Left colon (tissue), 2 donors: Measurements from ENCODE around the gene GABPB1. TPM values are rescaled to one million over a fixed set of nuclear protein-coding genes. Genes with fewer than 3 reads are reported as not detected.

Source experiments
- ATAC-seq: fragments of 200-7000 bp; cut with Tn5 transposase; one replicate; pipeline ENCODE4 v1.9.1; 2020; ENCODE audit warnings: mild to moderate bottlenecking, moderate library complexity
- DNase-seq, 2 donors: peaks; one replicate each; pipeline ENCODE4 v3.0.0-alpha.2; 2020
- intact Hi-C, 2 donors: fragments of 100-400 bp; cut with DNase I in 1 of 2; cut with micrococcal nuclease in 1 of 2; formaldehyde crosslinking; loops; one replicate each; pipeline versions ENCODE4 v1.11.2 to v1.14.0; 2022; cut with DNase I, micrococcal nuclease
- total RNA-seq, 2 donors: library from RNA; stranded (reverse); fragmentation: NEBNext Ultra II Directional; extraction: Animal tissue kit (Norgen Biotek cat#: 25700); gene quantifications; one replicate each; pipeline ENCODE4 v1.2.1, GENCODE V29; 2021
- donor health status: DM: no; HTN: no; CAD: no.
- donor health status: DM: yes; HTN: yes; CAD: no.

Gene GABPB1
- total RNA-seq, 2 donors from 2014 or later = 11.0 to 11.9 TPM

DNA sequence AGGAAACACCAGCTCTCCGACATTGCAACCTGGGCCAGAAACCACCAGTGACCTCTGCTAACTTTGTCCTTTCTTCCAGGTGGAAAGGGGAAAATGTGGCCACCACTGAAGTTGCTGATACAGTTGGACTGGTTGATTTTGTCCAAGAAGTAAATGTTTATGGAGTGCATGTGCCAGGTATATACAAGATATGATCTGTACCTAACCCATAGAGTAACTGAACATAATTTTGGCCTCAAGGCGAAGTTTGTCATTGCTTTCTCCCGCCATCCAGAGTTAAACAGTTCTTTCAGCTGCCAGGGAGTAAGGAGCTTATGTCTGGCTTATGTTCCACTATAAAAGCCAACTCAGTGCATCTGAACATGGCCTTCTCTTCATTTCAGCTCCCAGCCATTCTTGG is 126.1 kb downstream of the GABPB1 start:
- DNase-seq = no peak
- intact Hi-C loops = no loop called here
- ATAC-seq = no peak

DNA sequence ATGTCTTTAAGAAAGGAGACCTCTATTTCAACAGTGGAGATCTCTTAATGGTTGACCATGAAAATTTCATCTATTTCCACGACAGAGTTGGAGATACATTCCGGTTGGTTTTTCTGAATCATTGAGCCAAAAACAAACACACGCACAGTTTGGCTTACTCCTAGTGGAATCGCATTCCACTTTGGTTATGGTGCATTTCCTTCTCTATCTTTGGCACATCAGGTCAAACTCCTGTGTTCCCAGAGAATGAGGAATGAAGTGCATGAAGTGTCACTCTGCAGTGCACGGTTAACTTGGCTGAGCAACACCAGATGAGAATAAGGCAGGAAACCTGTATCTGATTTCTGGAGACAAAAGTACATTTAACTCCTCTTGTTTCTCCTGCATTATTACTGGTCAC is 127.9 kb downstream of the GABPB1 start:
- intact Hi-C loops = no loop called here
- DNase-seq (no peak), ATAC-seq (no peak)

DNA sequence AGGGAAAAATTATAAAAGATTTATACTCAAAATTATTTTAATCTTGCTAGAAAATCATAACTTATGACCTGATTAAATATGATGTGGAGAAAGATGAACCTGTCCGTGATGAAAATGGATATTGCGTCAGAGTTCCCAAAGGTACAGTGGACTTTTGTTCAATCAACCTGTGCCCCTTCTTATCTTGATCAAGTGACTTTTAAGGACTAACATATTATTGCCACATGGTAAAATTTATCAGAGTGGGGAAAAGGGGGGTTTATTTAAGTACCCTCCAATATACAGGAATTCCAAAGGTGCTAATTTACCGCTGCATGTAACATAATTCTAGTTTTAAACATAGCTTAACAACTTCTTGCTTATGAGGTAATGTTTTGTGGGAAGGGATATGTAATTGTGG is 129.1 kb downstream of the GABPB1 start:
- DNase-seq = no peak
- no peak for ATAC-seq

More for the DNA sequence above, 129.1 kb downstream of the GABPB1 start:
- intact Hi-C loops = no loop called here

Other genes starting within 250 kb of the GABPB1 start
- 1 to 10 TPM; 1.9 to 5.9 TPM for gene ATP8B4, start 236.0 kb downstream of the GABPB1 start, total RNA-seq
- 10 to 100 TPM; 37.2 to 43.1 TPM for gene SLC27A2, start 173.0 kb downstream of the GABPB1 start, total RNA-seq
- gene HDC, start 89.5 kb downstream of the GABPB1 start, total RNA-seq = 1 to 10 TPM in 1 of 2 donors, under 1 TPM in 1; 0.40 to 2.6 TPM
- gene USP8, start 69.2 kb upstream of the GABPB1 start, total RNA-seq = 10 to 100 TPM; 72.2 to 74.9 TPM
- gene USP50, start 191.5 kb upstream of the GABPB1 start, total RNA-seq = not detected